Adrenal gland (tissue), 12 donors: ENCODE measurements around the gene THADA. TPM values are rescaled to one million over a fixed set of nuclear protein-coding genes. Genes with fewer than 3 reads are reported as not detected.
"Not testable (repeated sequence)": the region's sequence is repeated elsewhere in the genome, so short reads cannot be mapped to it uniquely, and the experiment has no call there.

Experiments used
- DNase-seq, 7 donors: peaks; one replicate each; pipeline ENCODE4 v3.0.0-alpha.2; 2019 to 2020
- H3K27ac ChIP-seq, 5 donors: fragments of 200-600 bp; sonication (generic) in 4 of 5; 1 replicate in 3 of 5; 2 replicates in 2 of 5; pipeline versions ENCODE4 v1.5.1 to v1.8.0; 2016 to 2020; ENCODE audit warnings: mild to moderate bottlenecking in 1 of 5
- H3K27me3 ChIP-seq: fragments of 200-600 bp; 2 replicates; pipeline ENCODE4 v1.8.0; 2021
- H3K36me3 ChIP-seq, 2 donors: fragments of 200-600 bp; replicated peaks in 1 of 2; 1 replicate in 1 of 2; 2 replicates in 1 of 2; pipeline versions ENCODE4 v1.5.1 to v1.8.0; 2018 to 2022
- H3K4me1 ChIP-seq, 2 donors: fragments of 200-600 bp; replicated peaks in 1 of 2; 1 replicate in 1 of 2; 2 replicates in 1 of 2; pipeline versions ENCODE4 v1.5.1 to v1.8.0; 2018 to 2021
- H3K4me3 ChIP-seq, 4 donors: fragments of 200-600 bp; sonication (generic) in 3 of 4; one replicate each; pipeline ENCODE4 v1.5.1; 2016 to 2018
- H3K9me3 ChIP-seq, 3 donors: fragments of 200-600 bp; sonication (generic) in 1 of 3; replicated peaks in 1 of 3; 1 replicate in 2 of 3; 2 replicates in 1 of 3; pipeline versions ENCODE4 v1.5.1 to v1.8.0; 2016 to 2021
- POLR2A ChIP-seq, 2 donors: fragments of 450-650 bp; IDR thresholded peaks; one replicate each; pipeline ENCODE4 v1.6.1; 2017; ENCODE audit warnings: antibody characterized with exemption in 2 of 2, mild to moderate bottlenecking in 2 of 2, moderate library complexity in 1 of 2
- WGBS, 4 donors: extraction: QIAGEN DNeasy Blood & Tissue Kit in 2 of 4; methylation state at CpG; one replicate each; pipeline versions ENCODE4 v1.1.5 to v1.1.7; 2013 to 2017; 5-methylcytosine and 5-hydroxymethylcytosine counted together
- intact Hi-C, 2 donors: fragments of 100-400 bp; cut with DNase I; formaldehyde crosslinking; loops; one replicate each; pipeline versions ENCODE4 v1.14.1 to v1.15.0; 2022 to 2023
- polyA plus RNA-seq, 3 donors: library from polyadenylated mRNA; stranded (reverse); fragments of 200-250 nt in 2 of 3; fragments of 350-450 nt in 1 of 3; fragmentation: Illumina TruSeq in 1 of 3; extraction: RNeasy Lipid Tissue Mini Kit (QIAGEN cat#74804) in 1 of 3; gene quantifications; one replicate each; pipeline ENCODE4 v1.2.3, GENCODE V29; 2013 to 2014
- total RNA-seq, 9 donors: library from RNA; depleted of rRNA in 4 of 9; stranded (reverse); fragments of >200 nt in 4 of 9; fragments of 120-200 nt in 1 of 9; fragmentation: NEBNext Ultra II Directional in 1 of 9; extraction: Animal tissue kit (Norgen Biotek cat#: 25700) in 1 of 9; gene quantifications; one replicate each; pipeline versions ENCODE4 v1.1.0 to v1.2.4, GENCODE V29; 2013 to 2023
- TF ChIP-seq, protein P1 (sequence below), 6 experiments: fragments of 450-650 bp in 4 of 6; fragments of 200-600 bp in 2 of 6; sonication (generic) in 1 of 6; IDR thresholded peaks; 1 replicate in 5 of 6; 2 replicates in 1 of 6; pipeline versions ENCODE4 v1.5.1 to v1.8.0; 2016 to 2021; ENCODE audit warnings: antibody characterized with exemption in 6 of 6, mild to moderate bottlenecking in 2 of 6, moderate library complexity in 1 of 6
- donor health status: healthy with polysubstance abuse.
- donor health status: Bipolar disorder and iron deficiency.
- donor health status: DM: yes; HTN: yes; CAD: no.
- donor health status: DM: no; HTN: no; CAD: no.
- donor health status: DM: no; HTN: no; CAD: no.
- donor health status: DM: yes; HTN: yes; CAD: no.

The THADA gene
- total and polyA plus RNA-seq, 12 donors: 14.1 to 38.4 (median 25.4) TPM

DNA sequence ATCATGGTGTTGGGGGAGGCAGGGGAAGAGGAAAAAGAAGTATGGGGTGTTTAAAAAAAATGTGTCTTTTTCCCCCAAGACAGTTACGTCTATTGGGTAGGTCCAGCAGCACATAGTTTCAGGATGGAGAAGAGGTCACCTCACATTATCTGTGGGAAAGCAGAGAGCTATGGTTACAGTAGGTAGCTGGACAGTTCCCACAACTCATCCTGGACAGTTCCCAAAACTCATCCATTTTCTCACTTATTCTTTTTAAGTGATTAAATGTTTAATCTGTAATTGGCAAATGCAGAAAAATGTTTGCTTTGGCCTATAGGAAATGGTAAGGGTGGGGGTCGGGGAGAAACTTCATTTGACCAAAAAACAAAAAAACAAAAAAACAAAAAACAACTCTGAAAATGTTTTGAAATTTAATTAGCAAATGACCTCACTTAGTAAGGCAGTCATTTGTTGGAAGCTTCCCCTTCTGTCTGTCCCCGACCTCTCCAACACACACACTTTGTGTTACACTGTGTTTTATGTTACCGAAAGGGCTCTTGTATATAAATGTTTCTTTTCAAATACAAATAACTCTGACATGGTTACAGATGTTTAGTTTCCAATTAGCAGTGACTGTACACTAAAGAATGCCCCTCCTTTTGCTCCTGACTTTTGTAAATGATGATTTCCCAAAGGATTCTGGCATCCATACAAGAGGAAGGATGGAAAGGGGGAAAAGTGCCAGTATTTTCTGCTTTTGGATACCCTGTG is 196.1 kb downstream of the THADA start:
- Histone ChIP-seq H3K27ac (peak overlapping the region in 3 of 5 donors; percentile 42 to 74 (median 60)), H3K4me3 (no peak overlapping the region), H3K9me3 (no peaks in the 10 kb centered on the region), H3K36me3 (no peaks in the 10 kb centered on the region), H3K4me1 (peaks cover 9 to 44% of the 10 kb centered on the region in 2 donors), H3K27me3 (no peaks in the 10 kb centered on the region)
- no peak for TF ChIP-seq POLR2A (IDR thresholded peaks at IDR 0.05)
- TF ChIP-seq, protein P1, sequence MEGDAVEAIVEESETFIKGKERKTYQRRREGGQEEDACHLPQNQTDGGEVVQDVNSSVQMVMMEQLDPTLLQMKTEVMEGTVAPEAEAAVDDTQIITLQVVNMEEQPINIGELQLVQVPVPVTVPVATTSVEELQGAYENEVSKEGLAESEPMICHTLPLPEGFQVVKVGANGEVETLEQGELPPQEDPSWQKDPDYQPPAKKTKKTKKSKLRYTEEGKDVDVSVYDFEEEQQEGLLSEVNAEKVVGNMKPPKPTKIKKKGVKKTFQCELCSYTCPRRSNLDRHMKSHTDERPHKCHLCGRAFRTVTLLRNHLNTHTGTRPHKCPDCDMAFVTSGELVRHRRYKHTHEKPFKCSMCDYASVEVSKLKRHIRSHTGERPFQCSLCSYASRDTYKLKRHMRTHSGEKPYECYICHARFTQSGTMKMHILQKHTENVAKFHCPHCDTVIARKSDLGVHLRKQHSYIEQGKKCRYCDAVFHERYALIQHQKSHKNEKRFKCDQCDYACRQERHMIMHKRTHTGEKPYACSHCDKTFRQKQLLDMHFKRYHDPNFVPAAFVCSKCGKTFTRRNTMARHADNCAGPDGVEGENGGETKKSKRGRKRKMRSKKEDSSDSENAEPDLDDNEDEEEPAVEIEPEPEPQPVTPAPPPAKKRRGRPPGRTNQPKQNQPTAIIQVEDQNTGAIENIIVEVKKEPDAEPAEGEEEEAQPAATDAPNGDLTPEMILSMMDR (IDR thresholded peaks at IDR 0.05): no peak
- peak in 1 of 7 donors; percentile 45 for DNase-seq
- intact Hi-C loops: no loop called here
- WGBS, 4 donors: 45 to 59% (median 53%) methylated on average over 4 of the region's 4 CpGs

DNA sequence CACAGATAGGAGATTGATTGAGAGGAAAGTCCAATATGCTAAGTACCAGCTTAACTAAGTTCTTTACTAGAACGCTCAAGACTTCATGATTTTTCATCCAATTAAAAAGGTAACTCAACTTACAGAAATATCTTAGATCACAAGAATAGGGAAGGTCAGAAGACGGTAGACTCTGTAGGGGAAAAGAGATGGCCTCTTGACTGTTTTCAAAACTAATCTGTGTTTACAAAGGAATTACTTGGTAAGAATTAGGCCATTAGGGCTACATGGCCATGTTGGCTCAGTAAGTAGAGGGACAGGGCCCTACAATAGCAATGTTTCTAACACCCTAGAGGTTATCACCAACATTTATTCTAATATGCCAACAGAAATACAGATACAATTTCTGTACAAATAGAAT is 196.7 kb downstream of the THADA start:
- TF ChIP-seq POLR2A (IDR thresholded peaks at IDR 0.05): no peak
- TF ChIP-seq, protein P1 (IDR thresholded peaks at IDR 0.05): no peak
- H3K27me3 ChIP-seq: no peaks in the 10 kb centered on the region
- H3K27ac ChIP-seq: peak overlapping the region in 4 of 5 donors; percentile 2 to 74 (median 51)
- H3K4me1 ChIP-seq: peaks cover 9 to 44% of the 10 kb centered on the region in 2 donors
- intact Hi-C loops: no loop called here
- no peak overlapping the region for H3K4me3 ChIP-seq
- 77 to 94% (median 90%) methylated on average over 2 of the region's 2 CpGs for WGBS, 4 donors
- no peaks in the 10 kb centered on the region for H3K9me3 ChIP-seq
- no peaks in the 10 kb centered on the region for H3K36me3 ChIP-seq
- DNase-seq: no peak

DNA sequence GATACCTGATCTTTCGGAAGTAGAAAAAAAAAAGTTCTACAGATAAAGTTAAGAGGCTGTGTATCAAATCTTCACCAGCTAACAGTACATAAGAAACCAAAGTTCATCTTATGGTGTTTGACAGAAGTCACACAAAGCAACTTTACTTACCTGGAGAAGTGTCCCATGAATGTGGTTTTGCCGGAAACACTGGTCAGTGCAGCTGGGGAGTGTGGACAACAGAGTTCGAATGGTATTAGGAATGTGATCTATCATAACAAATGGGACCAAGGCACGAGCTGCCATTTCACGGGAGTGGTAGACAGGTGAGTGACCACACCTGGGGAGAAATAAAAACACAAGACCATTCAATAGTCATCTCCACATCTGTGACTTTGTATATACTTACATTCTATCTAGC is 198.0 kb downstream of the THADA start:
- no peaks in the 10 kb centered on the region for H3K36me3 ChIP-seq
- TF ChIP-seq POLR2A (IDR thresholded peaks at IDR 0.05): no peak
- TF ChIP-seq, protein P1 (IDR thresholded peaks at IDR 0.05): no peak
- peaks cover 9 to 40% of the 10 kb centered on the region in 2 donors for H3K4me1 ChIP-seq
- H3K9me3 ChIP-seq: no peaks in the 10 kb centered on the region
- H3K4me3 ChIP-seq: no peak overlapping the region
- no peak for DNase-seq
- intact Hi-C loops: no loop called here
- 95 to 99% (median 97%) methylated on average over 5 of the region's 5 CpGs for WGBS, 4 donors
- no peaks in the 10 kb centered on the region for H3K27me3 ChIP-seq
- peak overlapping the region in 2 of 5 donors; percentile 60 to 74 for H3K27ac ChIP-seq

DNA sequence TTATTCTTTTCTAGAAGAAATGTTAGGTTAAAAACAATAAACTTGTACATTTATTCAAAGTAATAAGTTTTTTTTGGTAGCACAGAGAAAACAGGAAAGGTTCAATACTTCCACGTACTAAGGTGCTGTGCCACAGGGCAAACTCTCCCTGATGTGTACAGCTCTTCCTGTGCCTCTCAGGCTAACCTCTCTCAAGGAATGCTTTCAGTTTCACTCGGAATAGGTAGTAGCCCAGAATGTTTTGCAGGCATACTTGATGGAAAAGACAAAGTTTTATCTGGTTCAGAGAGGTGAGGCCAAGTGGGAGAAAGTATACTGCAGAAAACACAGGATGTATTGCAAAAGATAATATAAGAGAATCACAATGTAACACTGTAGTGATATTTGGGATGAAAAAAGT is 198.4 kb downstream of the THADA start:
- H3K27me3 ChIP-seq: no peaks in the 10 kb centered on the region
- WGBS, 4 donors: 62 to 72% (median 68%) methylated on average over 2 of the region's 2 CpGs
- no peaks in the 10 kb centered on the region for H3K36me3 ChIP-seq
- no peaks in the 10 kb centered on the region for H3K9me3 ChIP-seq
- peaks cover 9 to 36% of the 10 kb centered on the region in 2 donors for H3K4me1 ChIP-seq
- TF ChIP-seq POLR2A (IDR thresholded peaks at IDR 0.05): no peak
- TF ChIP-seq, protein P1 (IDR thresholded peaks at IDR 0.05): no peak
- peak overlapping the region in 2 of 5 donors; percentile 4 to 13 for H3K27ac ChIP-seq
- DNase-seq: no peak
- intact Hi-C loops: no loop called here
- no peak overlapping the region for H3K4me3 ChIP-seq

DNA sequence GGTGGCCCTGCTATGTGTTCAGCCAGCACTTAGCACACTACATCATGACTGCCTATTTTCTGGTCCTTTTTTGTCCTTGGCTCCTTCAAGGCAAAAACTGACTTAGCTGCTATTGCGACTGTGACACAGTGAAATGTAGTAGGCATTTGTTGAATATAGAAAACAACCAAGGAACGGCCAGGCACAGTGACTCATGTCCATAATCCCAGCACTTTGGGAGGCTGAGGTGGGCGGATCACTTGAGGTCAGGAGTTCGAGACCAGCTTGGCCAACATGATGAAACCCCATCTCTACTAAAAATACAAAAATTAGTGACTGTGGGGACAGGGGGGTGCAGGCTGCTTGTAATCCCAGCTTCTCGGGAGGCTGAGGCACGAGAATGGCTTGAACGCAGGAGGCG is 199.5 kb downstream of the THADA start:
- H3K36me3 ChIP-seq, DNase-seq, H3K27ac ChIP-seq, H3K27me3 ChIP-seq, H3K4me3 ChIP-seq, H3K9me3 ChIP-seq, intact Hi-C loops: not testable (repeated sequence)
- 86 to 93% (median 87%) methylated on average over 8 of the region's 8 CpGs for WGBS, 4 donors
- H3K4me1 ChIP-seq: peaks cover 18 to 47% of the 10 kb centered on the region in 2 donors
